Suppressor macrophage treated with lipopolysaccharide for 4 hours (primary cell): ENCODE measurements around the gene MGRN1.

Experiments used
- DNase-seq: peaks from one replicate; pipeline ENCODE4 v3.0.0-alpha.2; 2020

The MGRN1 gene

DNA sequence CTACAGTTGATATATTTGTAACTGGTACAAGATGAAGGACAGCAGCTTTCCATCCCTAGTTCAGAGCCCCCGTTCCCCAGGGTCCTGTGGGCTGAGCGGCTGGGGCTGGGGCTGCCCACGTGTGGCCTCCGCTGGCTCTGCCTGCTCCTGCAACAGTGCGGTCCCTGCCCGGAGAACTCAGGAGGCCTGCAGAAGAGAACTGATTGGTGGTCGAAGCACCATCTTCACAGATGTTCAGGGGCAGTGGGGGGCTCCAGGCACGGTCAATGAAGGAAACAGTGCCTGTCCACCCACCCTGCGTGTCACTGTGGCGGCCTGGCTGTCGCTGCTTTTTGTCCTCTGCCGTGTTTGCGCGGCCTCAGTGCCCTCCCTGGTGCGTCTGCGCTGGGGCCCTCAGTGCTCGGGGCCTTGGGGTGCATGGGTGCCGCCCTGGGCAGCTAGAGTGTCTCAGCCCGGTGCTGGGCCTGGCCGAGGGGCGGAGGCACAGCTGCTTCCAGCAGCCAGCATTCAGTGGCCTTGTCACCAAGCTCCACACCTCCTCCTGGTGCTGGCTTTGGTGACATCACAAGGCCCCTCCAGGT lies 64.6 kb downstream of the MGRN1 start:
- no peak for DNase-seq

DNA sequence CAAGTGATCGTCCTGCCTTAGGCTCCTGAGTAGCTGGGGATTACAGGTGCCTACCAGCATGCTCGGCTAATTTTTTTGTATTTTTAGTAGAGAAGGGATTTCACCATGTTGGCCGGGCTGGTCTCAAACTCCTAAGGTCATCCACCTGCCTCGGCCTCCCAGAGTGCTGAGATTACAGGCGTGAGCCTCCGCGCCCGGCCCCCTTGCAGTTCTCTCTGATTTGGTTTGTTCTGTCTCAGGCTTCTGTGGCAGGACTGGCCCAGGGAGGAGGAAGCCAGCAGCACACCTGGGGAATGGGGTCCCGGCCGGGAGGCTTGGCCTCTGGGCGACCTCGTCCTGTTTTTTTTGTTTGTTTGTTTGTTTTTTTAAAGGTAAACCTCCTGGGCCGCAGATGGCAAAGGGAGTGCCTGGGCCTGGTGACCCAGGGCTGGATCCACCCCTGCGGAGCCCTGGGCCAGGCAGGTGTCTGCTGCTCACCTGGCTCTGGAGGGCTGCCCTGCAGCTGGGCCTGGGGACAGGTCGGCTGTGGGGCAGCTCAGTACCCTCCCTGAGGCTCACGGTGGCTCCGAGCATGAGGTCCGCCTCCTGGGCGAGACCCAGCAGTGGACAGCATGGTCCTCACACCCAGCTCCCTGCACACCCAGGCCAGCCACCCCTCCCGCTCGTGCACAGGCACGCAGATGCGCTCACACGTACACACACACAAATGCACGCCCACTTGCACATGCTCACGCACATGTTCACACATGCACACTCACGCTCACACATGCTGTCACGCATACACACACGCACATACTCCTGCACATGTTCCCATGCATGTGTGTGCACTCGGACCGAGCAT lies 65.5 kb downstream of the MGRN1 start:
- no peak for DNase-seq

DNA sequence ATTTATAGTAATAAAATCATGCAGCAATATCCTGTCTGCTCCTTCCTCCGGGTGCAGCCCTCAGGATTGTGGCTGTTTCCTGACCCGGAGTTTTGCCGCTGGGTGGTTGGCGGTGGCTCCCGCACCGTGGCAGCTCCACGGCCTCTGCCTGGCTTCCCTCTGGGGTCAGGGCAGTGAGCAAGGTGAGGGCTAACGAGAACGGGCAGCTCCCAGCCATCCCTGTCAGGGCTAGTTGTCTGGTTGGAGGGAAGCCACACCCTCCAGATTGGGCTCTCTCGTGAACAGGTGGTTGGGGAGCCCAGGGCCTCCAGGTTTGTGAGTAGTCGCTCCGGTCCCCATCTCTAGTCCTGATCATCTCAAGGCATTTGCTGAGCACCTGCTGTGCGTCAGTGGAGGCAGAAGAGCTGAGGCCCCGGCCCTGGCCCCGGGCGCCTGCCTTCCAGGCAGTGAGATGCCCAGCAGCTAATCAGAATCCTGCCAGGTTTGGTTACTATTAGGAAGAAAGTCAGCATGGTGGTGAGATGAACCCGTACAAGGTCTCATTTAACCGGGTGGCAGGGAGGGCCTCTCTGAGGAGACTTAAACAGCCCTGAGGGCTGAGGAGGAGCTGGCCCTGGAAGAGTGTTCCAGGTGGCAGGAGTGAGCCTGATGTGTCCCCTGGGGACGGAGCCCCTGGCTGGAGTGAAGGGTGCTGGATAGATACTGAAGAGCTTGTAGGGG lies 66.5 kb downstream of the MGRN1 start:
- DNase-seq: no peak

DNA sequence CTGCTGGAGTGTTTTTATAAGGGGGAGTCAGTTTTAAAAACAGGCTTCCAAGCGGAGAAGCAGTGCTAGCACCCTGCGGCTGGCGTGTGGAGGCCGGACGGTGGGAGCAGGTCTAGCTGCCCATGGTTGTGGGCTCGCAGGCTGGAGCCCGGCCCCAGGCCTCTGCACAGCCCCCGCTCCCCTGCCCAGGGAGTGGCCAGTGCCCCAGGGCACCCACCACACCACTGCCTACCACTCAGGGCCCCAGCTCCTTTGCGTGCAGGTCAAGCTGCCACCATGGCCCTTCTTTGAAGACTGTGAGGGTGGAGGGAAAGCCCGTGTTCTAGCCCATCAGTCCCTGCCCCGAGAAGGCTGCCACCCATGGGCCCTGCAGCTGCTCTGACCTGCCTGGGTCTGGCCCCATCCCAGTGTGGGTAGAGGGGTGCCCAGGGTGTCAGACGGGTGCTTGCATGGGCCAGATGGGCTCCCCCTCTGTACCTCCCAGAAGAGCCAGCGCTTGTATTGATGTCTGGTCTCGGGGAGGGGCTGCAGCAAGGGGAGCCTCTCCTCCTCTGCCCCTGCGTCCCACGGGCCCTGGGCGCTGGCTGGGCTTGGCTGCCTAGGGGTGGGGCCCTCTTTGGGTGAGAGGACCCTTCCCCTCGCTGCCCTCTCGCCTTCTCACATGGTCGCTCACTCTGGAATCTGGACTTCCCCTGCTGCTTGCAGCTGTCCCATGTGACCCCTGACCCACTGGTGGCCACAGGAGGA lies 67.2 kb downstream of the MGRN1 start:
- no peak for DNase-seq

DNA sequence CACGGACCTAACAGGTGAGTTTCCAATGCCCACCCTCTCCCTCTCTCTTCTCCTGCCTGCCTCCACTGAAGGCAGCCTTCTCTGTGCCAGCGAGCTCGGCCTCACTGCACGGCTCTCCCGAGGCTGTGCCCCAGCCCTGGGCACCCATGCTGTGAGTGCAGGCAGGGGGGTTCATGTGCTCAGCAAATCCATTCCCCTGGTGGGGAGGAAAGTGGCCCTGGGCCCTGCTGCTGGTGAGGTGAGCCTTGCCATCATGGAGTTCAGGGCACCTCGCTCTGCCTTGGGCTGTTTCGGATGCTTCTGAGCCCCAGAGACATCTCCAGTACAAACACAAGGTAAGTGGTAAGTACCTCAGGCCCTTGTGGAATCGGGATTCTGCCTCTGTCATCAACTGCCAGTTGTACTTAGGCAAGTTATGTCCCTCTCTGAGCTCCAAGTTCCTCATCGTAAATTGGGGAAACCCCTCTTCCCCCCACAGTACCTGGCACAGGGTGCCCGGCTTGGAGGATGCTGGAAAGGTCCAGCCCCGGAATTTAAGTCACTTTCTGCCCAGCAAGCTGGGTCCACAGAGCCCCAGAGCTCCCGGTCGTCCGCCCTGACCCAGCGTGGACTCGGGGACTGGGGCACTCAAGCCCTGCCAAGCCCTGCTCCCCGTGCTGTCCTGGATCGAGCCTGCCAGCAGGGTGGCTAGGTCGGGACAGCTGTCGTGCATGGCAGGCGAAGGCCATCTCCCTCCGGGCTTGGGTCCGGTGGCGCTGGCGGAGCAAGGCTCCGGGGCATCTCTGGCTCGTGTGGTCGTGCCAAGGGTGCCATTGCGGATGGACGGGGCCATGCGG lies 68.1 kb downstream of the MGRN1 start:
- peak; percentile 33 for DNase-seq

DNA sequence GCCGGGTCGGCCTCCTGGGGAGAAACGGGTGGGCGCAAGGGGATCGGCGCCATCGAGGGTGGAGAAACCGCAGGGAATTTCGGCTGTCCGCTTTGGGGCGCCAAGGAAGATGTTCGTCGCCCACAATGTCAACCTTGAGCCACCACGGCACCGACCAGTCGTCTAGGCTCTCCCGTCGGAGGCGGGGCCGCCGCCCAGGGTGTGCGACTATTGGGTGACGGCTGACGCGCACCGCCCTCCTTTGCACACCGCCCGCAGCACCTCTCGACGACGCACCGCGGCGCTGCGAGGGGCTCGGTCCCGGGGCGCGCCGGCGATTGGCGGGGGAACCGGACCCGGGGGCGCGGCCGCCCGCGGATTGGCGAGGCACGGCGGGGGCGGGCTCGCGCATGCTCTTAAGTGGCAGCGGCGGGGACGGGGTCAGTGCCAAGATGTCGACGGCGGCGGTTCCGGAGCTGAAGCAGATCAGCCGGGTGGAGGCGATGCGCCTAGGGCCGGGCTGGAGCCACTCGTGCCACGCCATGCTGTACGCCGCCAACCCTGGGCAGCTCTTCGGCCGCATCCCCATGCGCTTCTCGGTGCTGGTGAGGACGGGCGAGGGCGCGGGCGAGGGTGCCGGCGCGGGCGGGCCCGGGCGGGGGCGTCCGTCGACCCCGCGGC lies 68.8 kb downstream of the MGRN1 start, which contains the start of gene NUDT16L1:
NUDT16L1 (plus strand) TSS at position 267 of the 660 bp plus-strand sequence; CDS start at position 432, 165 bp downstream.
- peak; percentile 99 for DNase-seq

DNA sequence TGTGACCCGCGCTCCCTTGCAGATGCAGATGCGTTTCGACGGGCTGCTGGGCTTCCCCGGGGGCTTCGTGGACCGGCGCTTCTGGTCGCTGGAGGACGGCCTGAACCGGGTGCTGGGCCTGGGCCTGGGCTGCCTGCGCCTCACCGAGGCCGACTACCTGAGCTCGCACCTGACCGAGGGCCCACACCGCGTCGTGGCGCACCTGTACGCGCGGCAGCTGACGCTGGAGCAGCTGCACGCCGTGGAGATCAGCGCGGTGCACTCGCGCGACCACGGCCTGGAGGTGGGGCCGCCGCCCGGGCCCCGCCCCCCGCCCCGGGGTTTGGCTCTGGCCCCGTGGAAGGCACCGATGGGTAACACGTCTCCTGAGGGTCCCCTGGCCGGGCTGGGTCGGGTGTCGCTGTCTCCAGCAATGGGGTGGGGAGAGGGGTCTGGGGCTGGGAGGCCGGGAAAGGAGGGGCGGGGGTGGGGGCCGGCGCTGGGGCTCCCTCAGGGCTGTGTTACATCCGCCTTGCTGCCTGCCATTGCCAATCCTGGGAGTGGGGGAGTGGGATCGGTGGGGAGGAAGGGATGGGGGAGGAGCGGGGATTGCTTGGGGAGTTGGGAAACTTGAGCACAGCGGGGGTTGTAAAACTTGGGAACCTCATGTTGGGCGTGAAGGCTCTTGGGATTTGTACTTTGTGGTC lies 69.5 kb downstream of the MGRN1 start:
- no peak for DNase-seq

DNA sequence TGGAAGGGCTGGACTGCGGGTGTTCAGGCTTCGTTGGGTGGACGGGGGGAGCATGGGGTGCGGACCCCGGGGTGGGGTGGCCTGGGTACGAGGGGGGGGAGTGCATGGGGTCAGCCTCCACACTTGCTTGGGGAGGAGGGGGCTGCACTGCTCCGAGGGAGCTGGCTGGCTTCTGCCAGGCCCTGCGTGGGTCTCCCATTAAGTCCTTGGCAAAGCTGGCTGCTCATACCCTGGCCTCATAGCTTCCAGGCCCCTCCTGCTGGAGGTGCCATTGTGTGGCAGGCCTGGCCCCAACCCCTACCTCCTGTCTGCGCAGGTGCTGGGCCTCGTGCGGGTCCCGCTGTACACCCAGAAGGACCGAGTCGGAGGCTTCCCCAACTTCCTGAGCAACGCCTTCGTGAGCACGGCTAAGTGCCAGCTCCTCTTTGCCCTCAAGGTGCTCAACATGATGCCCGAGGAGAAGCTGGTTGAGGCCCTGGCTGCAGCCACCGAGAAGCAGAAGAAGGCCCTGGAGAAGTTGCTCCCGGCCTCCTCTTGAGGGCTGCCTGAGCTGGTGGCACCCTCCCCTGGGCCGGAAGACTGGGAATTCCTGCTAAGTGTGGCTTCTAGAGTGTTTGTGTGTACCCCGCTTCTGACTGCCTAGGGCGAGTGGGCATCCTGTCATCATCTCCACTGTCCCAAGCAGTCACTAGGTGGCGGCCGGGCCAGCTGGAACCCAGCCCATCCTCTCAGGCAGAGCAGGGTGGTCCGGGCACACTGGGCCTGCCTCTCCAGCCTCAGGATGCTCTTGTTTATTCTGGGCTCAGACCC lies 70.2 kb downstream of the MGRN1 start:
- no peak for DNase-seq

DNA sequence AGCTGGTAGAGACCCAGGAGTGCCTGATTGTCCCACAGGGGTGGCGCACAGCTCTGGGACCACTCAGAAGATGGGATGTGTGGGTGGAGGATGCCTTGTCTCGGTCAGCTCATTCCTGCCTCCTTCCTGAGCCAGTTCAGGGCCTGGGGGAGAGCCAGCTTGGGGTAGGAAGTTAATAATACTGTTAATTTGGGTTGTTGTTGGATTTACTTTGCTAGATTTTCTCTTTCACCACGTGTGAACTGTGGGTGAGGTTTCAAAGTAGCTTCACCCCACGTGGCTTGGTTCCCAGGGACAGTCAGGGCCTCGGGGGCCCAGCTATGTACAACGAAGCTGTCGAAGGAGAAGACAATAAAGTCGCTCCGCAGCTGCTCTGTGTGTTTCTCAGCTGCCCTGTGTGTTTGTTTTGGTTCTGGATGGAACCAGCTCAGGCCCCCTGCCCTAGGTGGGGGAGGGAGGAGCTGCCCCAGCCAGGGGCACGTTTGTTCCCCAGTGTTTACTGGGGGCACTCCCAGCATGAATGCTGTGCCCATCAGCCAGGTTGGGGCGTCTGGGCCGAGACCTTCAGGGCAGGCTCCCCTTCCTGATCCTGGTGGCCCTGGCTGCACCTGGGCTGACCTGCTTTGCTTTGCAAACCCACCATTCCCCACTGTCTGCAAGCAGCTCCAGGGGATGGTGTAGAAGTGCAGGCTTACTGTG lies 71.0 kb downstream of the MGRN1 start:
- DNase-seq: no peak

DNA sequence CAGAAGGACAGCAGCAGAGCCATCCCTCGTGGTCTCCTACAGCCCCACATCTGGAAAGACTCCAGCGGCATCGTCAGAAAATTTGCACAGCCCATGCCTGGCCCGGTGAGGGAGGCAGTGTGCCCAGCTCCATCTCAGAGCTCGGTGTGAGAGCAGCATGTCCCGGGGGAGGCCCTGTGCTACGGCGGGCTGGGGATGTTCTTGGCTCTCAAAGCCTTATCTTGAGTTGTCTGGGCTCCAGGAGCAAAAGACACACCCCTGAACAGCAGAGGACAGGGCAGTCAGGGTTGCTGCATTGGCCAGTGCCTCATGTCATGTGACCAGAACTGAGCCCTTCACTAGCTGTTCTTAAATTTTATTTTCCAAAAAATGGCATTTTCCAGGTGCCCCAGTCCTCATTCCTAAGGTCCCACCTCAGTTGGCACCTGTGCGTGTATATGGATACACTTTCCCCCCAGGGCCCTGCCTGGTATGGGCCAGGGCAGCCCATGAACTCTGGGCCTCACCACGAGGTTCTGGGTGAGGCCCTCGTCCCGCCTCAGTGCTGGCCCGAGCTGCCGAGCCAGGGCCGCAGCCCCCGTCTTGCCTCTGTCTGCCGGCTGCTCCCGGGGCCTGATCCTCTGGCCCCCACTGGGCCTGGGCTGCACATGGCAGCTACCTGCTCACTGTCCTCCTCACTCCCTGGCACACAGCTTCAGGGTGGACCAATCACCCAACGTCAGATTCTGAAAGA lies 71.7 kb downstream of the MGRN1 start:
- no peak for DNase-seq

DNA sequence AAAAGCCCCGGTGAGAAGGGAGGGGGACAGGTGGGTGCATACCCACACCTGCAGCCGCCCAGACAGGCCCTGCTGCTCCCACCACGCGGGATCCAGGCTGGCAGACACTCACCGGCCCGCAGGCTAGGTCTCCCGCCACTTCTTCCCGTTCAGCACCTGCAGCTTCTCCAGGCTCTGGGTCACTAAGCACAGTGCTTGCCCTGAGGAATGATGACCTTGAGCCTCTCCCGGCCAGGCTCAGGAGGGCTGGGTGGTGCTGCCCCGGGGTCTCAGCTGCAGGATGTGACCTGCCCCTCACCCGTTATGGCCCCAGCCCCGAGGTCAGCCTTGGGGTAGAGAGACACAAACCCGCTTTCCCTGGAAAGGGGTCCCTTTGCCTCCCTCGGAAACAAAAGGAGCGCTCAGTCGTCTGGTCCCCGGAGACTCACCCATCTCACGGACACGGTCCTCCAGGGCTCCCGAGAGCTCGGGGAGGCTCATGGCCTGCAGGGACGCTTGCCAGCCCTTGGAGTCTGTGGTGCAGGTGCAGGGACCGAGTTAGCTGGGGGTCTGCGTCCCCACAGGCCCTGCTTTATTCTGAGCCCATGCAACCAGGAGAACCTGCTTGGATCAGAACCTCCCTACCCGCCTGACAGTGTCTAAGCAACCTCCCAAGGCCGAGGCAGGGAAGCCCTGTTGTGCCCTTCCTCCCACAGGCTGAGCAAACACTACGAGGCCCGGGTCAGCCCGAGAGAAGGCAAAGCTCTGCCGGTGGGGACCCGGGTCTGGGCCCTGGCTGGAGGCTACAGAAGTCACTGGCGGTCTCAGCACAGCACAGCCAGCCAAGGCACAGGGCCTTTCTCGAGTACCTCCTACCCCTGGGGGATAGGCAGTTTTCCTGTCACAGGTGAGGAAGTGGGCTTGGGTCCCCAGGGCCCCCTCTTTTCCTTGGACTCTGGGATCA lies 72.5 kb downstream of the MGRN1 start:
- DNase-seq: no peak

DNA sequence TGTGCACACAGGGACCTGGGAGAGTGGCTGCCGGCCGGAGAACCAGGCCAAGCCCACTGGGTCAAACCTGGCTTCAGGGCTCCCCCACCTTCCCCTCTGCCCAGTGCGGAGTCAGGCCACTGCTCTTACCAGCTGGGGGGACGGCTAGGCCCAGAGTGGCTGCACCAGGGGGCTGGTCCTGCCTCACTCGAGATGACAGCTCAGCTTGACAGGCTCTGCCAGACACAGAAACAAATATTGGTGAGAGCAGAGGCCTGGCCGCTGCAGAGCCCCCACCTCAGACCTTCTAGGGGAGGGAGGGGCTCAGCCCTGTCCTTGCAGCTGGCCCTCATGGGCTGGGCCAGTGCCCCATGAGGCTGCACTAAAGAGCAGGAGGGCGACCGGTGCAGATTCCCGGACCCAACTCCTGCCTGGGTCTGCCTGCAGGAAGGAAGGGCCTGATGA lies 73.2 kb downstream of the MGRN1 start:
- DNase-seq: no peak

DNA sequence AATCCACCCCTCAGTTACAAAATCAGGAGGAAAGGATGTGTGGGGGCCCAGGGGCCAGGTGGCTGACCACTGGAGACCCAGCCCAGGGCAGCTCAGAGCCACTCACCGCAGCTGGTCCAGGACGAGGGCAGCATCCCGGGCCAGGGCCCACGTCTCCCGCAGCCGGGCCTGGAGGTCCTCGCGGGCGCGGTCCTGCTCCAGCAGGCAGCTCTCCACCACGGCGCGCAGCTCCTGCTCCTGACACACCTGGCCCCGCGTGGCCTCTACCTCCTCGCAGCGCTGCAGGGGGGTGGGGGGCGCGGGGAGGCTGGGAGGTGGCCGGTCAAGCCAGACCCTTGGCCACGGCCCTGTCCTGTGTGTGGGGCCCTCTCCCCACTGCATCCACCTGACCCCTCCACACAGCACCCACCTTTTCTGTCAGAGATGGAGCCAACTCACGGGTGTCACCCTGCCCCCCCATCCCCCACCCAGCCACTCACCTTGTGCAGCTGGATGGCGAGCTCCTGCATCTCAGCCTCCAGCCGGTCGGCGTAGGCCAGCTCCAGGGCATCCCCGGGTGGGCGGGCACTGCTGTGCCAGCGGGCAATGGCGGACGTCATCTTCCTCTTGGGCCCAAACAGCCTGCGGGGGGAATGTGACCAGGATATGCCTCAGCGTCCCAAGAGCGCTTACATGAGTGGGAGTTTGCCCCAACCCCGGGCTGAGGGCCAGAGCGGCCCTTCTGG lies 73.9 kb downstream of the MGRN1 start:
- DNase-seq: no peak

DNA sequence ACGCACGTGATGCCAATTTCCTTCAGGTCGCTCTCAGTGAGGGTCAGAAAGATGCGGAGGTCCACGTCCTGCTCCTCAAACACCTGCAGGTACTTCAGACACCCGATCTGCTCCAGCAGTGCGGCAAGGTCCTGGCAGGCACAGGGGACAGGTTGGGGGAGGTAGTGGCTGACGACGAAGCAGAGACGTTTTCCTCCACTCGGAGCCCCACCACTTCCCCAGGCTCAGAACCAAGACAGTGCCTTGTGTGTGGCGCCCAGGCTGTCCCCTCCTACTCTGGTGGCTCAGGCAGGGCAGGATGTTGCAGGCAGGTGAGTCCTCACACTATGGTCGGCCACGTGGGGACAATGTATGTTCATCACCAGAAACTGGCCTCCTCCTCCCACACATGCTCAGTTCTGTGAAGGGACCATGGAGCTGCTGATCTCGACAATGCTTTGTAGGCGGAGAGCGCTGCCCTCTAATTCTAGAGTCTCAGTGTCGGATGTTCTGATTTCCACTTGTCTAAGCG lies 74.5 kb downstream of the MGRN1 start:
- no peak for DNase-seq

DNA sequence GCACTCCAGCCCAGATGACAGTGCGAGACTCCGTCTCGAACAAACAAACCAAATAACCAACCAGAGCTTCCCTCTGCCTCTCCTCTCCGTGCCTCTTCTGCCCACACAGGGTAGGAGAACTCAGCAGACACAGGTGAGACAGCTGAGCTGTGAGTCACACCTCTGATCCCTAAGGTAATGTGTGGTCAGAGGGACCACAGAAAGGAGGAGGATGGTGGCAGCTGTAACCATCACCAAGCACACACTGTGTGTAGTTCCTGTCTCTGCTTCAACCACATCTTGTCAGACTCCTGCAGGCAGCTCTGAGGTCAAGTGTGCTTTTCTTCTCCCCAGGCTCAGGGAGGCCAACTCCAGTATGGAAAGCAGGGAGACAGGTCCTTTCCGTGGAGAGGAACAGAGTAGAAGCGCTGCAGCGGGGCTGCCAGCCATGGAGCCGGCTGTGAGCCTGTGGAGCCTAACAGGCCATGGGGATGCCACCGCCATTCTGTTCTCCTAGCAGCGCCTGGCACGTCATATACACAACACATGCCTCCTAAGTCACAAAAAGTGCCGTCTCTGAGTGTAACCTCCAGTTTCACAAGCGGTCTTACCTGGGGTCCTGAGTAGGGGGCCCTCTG lies 75.9 kb downstream of the MGRN1 start:
- DNase-seq: no peak
